SK-N-SH (cell line): Measurements from ENCODE around the gene TCOF1.

ENCODE experiments used
- CHD2 ChIP-seq: fragments of 150-350 bp; IDR thresholded peaks from 2 replicates; pipeline ENCODE4 v1.6.1; 2018; ENCODE audit warnings: low read length; ENCODE audit not compliant: partially characterized antibody
- CTCF ChIP-seq: fragments of 200-600 bp; sonication (generic); IDR thresholded peaks from 2 replicates; pipeline ENCODE4 v1.6.1; 2017; ENCODE audit warnings: antibody characterized with exemption, mild to moderate bottlenecking, moderate library complexity
- EZH2phosphoT487 ChIP-seq: fragments of 200-600 bp; sonication (generic); IDR thresholded peaks from 2 replicates; pipeline ENCODE4 v1.6.1; 2017; ENCODE audit warnings: low read depth, mixed run types, mild to moderate bottlenecking, antibody characterized with exemption, moderate library complexity, borderline replicate concordance
- FOXM1 ChIP-seq: IDR thresholded peaks from 2 replicates; pipeline ENCODE4 v1.4.0; 2012; ENCODE audit warnings: low read depth, mild to moderate bottlenecking
- IRF3 ChIP-seq: fragments of 150-350 bp; IDR thresholded peaks from 2 replicates; pipeline ENCODE4 v1.6.1; 2016; ENCODE audit warnings: mild to moderate bottlenecking, low read depth, low read length
- JUND ChIP-seq: IDR thresholded peaks from 2 replicates; pipeline ENCODE4 v1.4.0; 2012
- MXI1 ChIP-seq: IDR thresholded peaks from 2 replicates; pipeline ENCODE4 v1.6.1; 2012; ENCODE audit warnings: mild to moderate bottlenecking, low read depth, low read length, improper control_type of control experiment
- POLR2AphosphoS5 ChIP-seq: IDR thresholded peaks from 2 replicates; pipeline ENCODE4 v1.6.1; 2012; ENCODE audit warnings: low read depth, low read length
- RAD21 ChIP-seq: IDR thresholded peaks from 2 replicates; pipeline ENCODE4 v1.6.1; 2012; ENCODE audit warnings: mild to moderate bottlenecking, low read length
- REST ChIP-seq: IDR thresholded peaks from 2 replicates; pipeline ENCODE4 v1.6.1; 2012; ENCODE audit warnings: mild to moderate bottlenecking, low read depth, low read length, moderate library complexity
- RFX5 ChIP-seq: IDR thresholded peaks from 2 replicates; pipeline ENCODE4 v1.6.1; 2012; ENCODE audit warnings: mild to moderate bottlenecking, improper control_type of control experiment, low read length
- SMC3 ChIP-seq: IDR thresholded peaks from 2 replicates; pipeline ENCODE4 v1.6.1; 2012; ENCODE audit warnings: low read depth, low read length, improper control_type of control experiment
- TEAD4 ChIP-seq: IDR thresholded peaks from 2 replicates; pipeline ENCODE4 v1.4.0; 2012; ENCODE audit warnings: mild to moderate bottlenecking, borderline replicate concordance; ENCODE audit not compliant: insufficient read depth
- YY1 ChIP-seq: IDR thresholded peaks from 2 replicates; pipeline ENCODE4 v1.4.0; 2012; ENCODE audit warnings: low read depth, mild to moderate bottlenecking

GRCh38 chr5:150323819-150324218, 33.7 kb upstream of the TCOF1 start:
- no peak for TF ChIP-seq JUND
- TF ChIP-seq CTCF, result no peak
- TF ChIP-seq SMC3, result no peak
- no peak for TF ChIP-seq POLR2AphosphoS5
- no peak for TF ChIP-seq REST
- no peak for TF ChIP-seq YY1
- TF ChIP-seq IRF3, result no peak
- no peak for TF ChIP-seq MXI1
- no peak for TF ChIP-seq CHD2
- TF ChIP-seq RFX5, result no peak
- TF ChIP-seq RAD21, result no peak
- TF ChIP-seq EZH2phosphoT487, result no peak
- no peak for TF ChIP-seq TEAD4
- no peak for TF ChIP-seq FOXM1
